Measurements from ENCODE around the gene BMP6.
A peak's percentile ranks its signal among the peaks of the same experiment; 100 is the strongest.

The BMP6 gene

GRCh38 chr6:7720346-7720745 lies 5.6 kb upstream of the BMP6 start:
- DNase-seq = no peak

- peak; percentile 76 for DNase-seq
Measured at GRCh38 chr6:7721649-7722048, 4.2 kb upstream of the BMP6 start.

GRCh38 chr6:7723041-7723447 lies 2.9 kb upstream of the BMP6 start:
- peak; percentile 91 for DNase-seq

GRCh38 chr6:7723554-7723953 lies 2.3 kb upstream of the BMP6 start:
- DNase-seq = no peak

GRCh38 chr6:7725412-7725811 lies 487 bp upstream of the BMP6 start:
- no peak for DNase-seq

GRCh38 chr6:7726416-7727085 lies 652 bp downstream of the BMP6 start:
- no peak for DNase-seq

GRCh38 chr6:7727086-7727945 lies 1.4 kb downstream of the BMP6 start:
- DNase-seq = no peak

- peak; percentile 42 for DNase-seq
Measured at GRCh38 chr6:7727946-7728854, 2.3 kb downstream of the BMP6 start.

GRCh38 chr6:7728855-7729590 lies 3.1 kb downstream of the BMP6 start:
- no peak for DNase-seq

- no peak for DNase-seq
Measured at GRCh38 chr6:7730001-7730783, 4.3 kb downstream of the BMP6 start.

GRCh38 chr6:7730784-7731227 lies 4.9 kb downstream of the BMP6 start:
- no peak for DNase-seq

GRCh38 chr6:7731294-7731693 lies 5.4 kb downstream of the BMP6 start:
- DNase-seq = no peak

GRCh38 chr6:7732228-7732627 lies 6.3 kb downstream of the BMP6 start:
- no peak for DNase-seq

- DNase-seq = no peak
Measured at GRCh38 chr6:7734707-7735383, 8.9 kb downstream of the BMP6 start.

GRCh38 chr6:7737106-7737505 lies 11.2 kb downstream of the BMP6 start:
- DNase-seq = no peak

- no peak for DNase-seq
Measured at GRCh38 chr6:7737867-7738266, 12.0 kb downstream of the BMP6 start.

- no peak for DNase-seq
Measured at GRCh38 chr6:7742223-7742785, 16.4 kb downstream of the BMP6 start.

- no peak for DNase-seq
Measured at GRCh38 chr6:7745942-7746341, 20.0 kb downstream of the BMP6 start.

- DNase-seq = no peak
Measured at GRCh38 chr6:7747016-7747415, 21.1 kb downstream of the BMP6 start.

- no peak for DNase-seq
Measured at GRCh38 chr6:7747433-7747832, 21.5 kb downstream of the BMP6 start.

Data from NCI-H1694 (cell line).